GM12801 (cell line): ENCODE results near the gene KRT25.

Experiments
- TF ChIP-seq, protein P1 (sequence below): IDR thresholded peaks from one replicate; pipeline ENCODE4 v1.5.1; 2011; ENCODE audit warnings: control low read depth; ENCODE audit not compliant: insufficient read length; ENCODE audit errors: extremely low read depth

The KRT25 gene, protein sequence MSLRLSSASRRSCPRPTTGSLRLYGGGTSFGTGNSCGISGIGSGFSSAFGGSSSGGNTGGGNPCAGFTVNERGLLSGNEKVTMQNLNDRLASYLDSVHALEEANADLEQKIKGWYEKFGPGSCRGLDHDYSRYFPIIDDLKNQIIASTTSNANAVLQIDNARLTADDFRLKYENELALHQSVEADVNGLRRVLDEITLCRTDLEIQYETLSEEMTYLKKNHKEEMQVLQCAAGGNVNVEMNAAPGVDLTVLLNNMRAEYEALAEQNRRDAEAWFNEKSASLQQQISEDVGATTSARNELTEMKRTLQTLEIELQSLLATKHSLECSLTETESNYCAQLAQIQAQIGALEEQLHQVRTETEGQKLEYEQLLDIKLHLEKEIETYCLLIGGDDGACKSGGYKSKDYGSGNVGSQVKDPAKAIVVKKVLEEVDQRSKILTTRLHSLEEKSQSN

DNA sequence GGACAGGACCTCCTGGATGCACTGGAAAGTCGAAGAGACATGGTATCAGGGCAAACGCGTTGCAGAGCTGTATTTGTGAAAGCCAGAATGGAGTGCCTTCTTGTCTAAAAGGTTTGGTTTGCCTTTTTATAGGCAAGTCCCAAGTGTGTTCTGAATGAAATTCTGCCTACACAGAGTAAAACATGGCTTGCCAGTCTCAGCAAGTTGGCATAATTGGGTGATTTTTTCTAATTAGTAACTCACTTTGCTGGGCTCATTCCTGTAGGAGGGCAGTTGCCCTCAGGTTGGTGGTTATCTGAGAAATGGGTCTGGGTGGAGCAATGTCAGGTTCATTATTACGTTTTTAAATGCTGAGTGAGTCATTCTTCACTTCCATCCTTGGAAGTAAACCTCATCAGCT lies at the start of gene KRT25:
Gene KRT25 (minus strand): TSS at position 101 of the 400 bp plus-strand sequence. CDS start 60 bp downstream, at position 41.
- TF ChIP-seq, protein P1, sequence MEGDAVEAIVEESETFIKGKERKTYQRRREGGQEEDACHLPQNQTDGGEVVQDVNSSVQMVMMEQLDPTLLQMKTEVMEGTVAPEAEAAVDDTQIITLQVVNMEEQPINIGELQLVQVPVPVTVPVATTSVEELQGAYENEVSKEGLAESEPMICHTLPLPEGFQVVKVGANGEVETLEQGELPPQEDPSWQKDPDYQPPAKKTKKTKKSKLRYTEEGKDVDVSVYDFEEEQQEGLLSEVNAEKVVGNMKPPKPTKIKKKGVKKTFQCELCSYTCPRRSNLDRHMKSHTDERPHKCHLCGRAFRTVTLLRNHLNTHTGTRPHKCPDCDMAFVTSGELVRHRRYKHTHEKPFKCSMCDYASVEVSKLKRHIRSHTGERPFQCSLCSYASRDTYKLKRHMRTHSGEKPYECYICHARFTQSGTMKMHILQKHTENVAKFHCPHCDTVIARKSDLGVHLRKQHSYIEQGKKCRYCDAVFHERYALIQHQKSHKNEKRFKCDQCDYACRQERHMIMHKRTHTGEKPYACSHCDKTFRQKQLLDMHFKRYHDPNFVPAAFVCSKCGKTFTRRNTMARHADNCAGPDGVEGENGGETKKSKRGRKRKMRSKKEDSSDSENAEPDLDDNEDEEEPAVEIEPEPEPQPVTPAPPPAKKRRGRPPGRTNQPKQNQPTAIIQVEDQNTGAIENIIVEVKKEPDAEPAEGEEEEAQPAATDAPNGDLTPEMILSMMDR, result no peak

DNA sequence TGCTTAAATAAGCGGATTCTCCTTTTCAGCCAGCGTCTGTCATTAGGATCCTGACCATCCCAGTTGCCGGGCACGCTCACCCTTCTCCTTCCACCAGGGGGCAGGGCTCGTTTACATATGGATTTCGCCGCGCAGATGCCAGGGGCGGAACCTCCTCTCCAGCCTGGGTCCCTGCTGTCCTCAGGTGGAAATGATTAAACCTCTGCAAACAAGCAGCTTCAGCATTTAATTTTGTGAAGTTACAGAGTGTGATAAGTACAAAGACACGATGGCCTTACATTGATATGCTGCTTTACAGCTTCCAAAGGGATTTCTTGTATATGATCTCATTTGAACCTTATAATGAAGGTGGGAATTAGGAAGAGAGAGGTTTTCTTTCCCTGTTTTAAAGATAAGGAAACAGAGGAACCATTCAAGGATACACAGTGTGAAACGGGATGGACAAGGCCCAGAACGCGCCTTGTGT lies 48.5 kb upstream of the KRT25 start:
- TF ChIP-seq, protein P1, result no peak

- TF ChIP-seq, protein P1, result no peak
Measured at GRCh38 chr17:40801157-40801556, 46.0 kb upstream of the KRT25 start.

DNA sequence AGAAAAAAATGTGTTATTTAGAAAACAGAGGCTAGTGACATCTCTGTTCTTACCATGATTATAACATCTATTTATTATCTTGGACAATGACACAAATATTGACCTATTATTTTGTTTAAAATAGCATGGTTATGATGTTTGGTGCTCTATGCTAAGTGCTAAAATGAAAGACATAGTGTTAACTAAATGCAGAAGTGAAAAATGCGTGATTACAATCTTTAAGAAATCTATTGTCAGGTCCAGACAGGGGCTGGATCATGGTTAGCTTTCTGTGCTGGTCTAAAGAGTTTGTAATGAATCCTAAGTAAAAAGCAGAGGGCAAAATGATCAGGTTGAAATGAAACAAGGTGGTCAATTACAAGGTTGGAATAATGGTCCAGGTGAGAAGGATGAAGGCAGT lies 45.2 kb upstream of the KRT25 start:
- TF ChIP-seq, protein P1, result no peak

- TF ChIP-seq, protein P1, result no peak
Measured at GRCh38 chr17:40799859-40800258, 44.7 kb upstream of the KRT25 start, which contains the start of gene KRT28. KRT28 (minus strand) TSS chr17:40799959; CDS start chr17:40799893, 66 bp downstream.

DNA sequence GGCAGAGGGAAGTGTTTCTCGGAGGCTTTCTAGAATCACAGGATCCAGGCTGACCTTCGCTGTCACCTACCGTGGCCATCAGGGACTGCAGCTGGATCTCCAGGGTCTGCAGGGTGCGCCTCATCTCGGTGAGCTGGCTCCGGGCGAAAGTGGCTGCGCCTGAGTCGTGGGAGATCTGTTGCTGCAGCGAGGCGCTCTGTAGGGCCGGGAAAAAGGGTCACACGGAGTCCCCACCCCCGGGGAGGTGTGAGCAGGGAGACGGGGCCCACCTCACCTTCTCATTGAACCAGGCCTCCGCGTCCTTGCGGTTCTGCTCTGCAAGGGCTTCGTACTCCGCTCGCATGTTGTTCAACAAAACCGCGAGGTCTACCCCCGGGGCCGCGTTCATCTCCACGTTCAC lies 41.7 kb upstream of the KRT25 start:
- TF ChIP-seq, protein P1, result no peak

- TF ChIP-seq, protein P1, result no peak
Measured at GRCh38 chr17:40795019-40795667, 40.0 kb upstream of the KRT25 start.
